HFF-Myc (cell line): ENCODE data around the gene EVX1.

Experiments used
- DNase-seq: peaks from one replicate; pipeline ENCODE4 v3.0.0-alpha.2; 2011; ENCODE audit warnings: low read depth; ENCODE audit errors: extremely low read depth
- H3K4me3 ChIP-seq: replicated peaks from 2 replicates; pipeline ENCODE4 v1.5.1; 2011; ENCODE audit warnings: low read depth, mild to moderate bottlenecking, control low read depth, low read length
- CTCF ChIP-seq: IDR thresholded peaks from 2 replicates; pipeline ENCODE4 v1.5.1; 2012; ENCODE audit warnings: mild to moderate bottlenecking, low read depth, low read length, control low read depth; ENCODE audit errors: missing control alignments

EVX1 gene

GRCh38 chr7:27243340-27244163 lies 950 bp downstream of the EVX1 start:
- no peak for TF ChIP-seq CTCF
- H3K4me3 ChIP-seq: peak overlapping the region; percentile 25
- no peak for DNase-seq

- DNase-seq: no peak
- no peak overlapping the region for H3K4me3 ChIP-seq
- no peak for TF ChIP-seq CTCF
These were observed 2.0 kb downstream of the EVX1 start for GRCh38 chr7:27244488-27245123.

GRCh38 chr7:27245124-27245797 lies 2.7 kb downstream of the EVX1 start:
- DNase-seq: no peak
- no peak overlapping the region for H3K4me3 ChIP-seq
- TF ChIP-seq CTCF: no peak

GRCh38 chr7:27245798-27246691 lies 3.4 kb downstream of the EVX1 start:
- H3K4me3 ChIP-seq: no peak overlapping the region
- TF ChIP-seq CTCF: no peak
- DNase-seq: no peak

- H3K4me3 ChIP-seq: no peak overlapping the region
These were observed 4.4 kb downstream of the EVX1 start for GRCh38 chr7:27247000-27247399.

More at GRCh38 chr7:27247000-27247399, 4.4 kb downstream of the EVX1 start:
- DNase-seq: no peak
- no peak for TF ChIP-seq CTCF
